ENCODE data around the gene TOP3A. TPM values are rescaled to one million over a fixed set of nuclear protein-coding genes. Genes with fewer than 3 reads are reported as not detected.

TOP3A gene
- total RNA-seq, 2 experiments from 2014 or later, result 52.4 to 53.0 TPM

DNA sequence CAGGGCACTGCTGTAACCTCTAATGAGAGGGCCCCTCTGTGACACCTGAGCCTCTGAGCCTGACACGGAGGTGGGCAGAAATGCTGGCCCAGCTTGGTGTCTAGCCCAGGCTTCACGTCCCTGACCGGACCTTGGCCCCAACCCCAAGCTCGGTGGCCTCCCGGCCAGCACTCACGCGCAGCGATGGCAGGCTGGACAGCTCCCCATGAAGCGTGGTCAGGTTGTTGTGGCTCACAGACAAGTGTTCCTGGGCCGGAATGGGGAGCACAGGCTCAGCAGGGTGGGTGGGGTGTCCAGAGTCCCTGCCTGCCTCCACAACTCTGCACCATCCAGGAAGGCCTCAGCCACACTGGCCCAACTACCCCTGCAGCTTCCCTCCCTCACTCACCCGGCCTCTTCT, 58.4 kb downstream of the TOP3A start:
- POLR2A ChIA-PET, result interaction anchor here (1.2 kb wide), 1 partner anchor 12 kb away, joined by 4 read pairs; no protein-coding TSS in a partner anchor
- intact Hi-C loops (cut with micrococcal nuclease), result no loop called here
- no peak for DNase-seq
- H3K4me3 Mint-ChIP-seq, result peak overlapping the region; percentile 20
- no peaks in the 10 kb centered on the region for H3K27me3 Mint-ChIP-seq
- peaks cover 31% of the 10 kb centered on the region for H3K4me1 Mint-ChIP-seq (ENCODE audit: low read depth)
- CTCF ChIA-PET, result no interaction called here
- no peaks in the 10 kb centered on the region for H3K9me3 Mint-ChIP-seq
- no peak overlapping the region for H3K27ac Mint-ChIP-seq
- H3K36me3 Mint-ChIP-seq, result peaks cover 24% of the 10 kb centered on the region

DNA sequence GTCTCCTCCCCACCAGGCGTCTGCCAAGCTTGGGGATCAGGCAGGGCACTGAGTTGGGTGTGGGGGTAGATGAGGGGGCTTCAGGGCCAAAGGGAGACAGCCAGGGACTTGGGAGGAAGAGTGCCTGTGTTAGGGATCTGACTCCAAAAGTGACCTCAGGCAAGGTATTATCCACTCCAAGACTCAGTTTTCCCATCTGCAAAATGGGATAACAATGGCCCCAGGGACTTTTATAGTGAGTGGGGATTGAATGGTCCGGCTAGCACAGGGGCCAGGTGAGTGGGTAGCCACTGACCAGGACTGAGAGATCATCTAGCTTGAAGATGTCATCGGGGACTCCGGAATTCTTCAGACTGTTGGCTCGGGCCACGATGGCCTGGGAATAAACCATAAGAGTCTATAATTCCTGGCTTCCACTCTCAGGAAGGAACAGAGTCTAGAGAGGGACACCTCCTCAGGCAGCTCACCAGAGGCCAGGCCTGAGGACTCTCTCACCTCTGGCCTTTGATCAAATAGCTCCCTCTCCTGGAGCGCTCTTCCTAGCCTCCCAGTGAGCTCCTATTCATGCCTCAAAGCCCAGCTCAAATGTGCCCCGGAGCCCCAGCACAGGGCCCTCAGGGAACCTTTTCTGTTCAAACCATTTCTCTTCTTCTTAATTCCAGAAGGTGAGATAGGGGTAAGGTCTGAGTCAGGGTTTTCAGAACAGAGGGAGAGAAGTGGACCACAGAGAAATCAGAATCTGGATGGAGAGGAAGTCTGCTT, 59.7 kb downstream of the TOP3A start:
- Mint-ChIP-seq H3K4me1 (ENCODE audit: low read depth) (peaks cover 25% of the 10 kb centered on the region), H3K9me3 (no peaks in the 10 kb centered on the region), H3K27me3 (no peaks in the 10 kb centered on the region), H3K4me3 (no peak overlapping the region), H3K27ac (no peak overlapping the region), H3K36me3 (peaks cover 28% of the 10 kb centered on the region)
- ChIA-PET POLR2A (no interaction called here), CTCF (no interaction called here)
- intact Hi-C loops (cut with micrococcal nuclease), result no loop called here
- no peak for DNase-seq

DNA sequence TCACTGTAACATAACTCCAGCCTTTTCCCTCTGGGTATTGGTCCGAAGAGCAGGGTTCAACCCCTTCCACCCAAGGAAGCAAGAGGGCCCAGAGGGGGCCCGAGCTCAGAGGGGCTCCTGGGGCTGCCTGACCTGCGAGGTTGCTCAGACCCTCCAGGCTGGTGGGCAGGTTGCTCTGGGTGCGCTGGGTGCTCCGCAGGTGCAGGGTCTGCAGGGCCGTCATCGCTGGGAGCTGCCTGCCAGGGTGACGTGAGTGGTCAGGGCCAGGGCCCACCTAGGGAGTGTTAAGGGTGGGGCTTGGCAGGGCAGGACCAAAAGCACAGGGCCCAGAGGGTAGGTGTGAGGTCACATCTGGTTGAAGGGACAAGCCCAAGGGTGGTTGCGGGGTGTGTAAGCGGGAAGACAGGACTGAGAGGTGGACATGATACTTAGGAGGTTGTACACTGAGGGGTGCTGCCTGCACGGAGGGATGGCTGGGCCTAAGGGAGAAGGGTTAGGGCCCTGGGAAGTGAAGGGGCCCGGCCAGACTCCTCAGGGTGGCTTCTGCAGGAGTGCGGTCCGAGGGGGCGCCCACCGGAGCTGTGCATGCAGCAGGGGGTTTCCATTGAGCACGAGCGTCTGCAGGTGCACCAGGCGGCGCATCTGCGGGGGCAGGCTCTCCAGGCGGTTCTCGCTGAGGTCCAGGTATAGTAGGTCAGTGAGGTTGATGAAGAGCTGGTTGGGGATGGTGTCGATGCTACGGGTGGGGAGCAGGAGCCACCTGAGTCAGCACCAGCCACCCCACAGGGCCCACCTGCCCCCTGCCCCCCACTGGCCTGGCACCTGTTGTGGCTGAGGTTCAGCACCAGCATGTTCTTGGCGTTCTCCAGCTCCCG, 60.6 kb downstream of the TOP3A start:
- Mint-ChIP-seq H3K4me1 (ENCODE audit: low read depth) (peaks cover 19% of the 10 kb centered on the region), H3K27ac (no peak overlapping the region), H3K4me3 (no peak overlapping the region), H3K36me3 (peaks cover 30% of the 10 kb centered on the region), H3K27me3 (no peaks in the 10 kb centered on the region), H3K9me3 (no peaks in the 10 kb centered on the region)
- CTCF ChIA-PET, result interaction anchor here (0.7 to 1.2 kb wide), 2 partner anchors 12 to 28 kb away, joined by 3 read pairs; no protein-coding TSS in a partner anchor
- intact Hi-C loops (cut with micrococcal nuclease), result no loop called here
- DNase-seq, result no peak
- POLR2A ChIA-PET, result no interaction called here

GRCh38 chr17:18253187-18253884, 61.5 kb downstream of the TOP3A start:
- no peaks in the 10 kb centered on the region for H3K27me3 Mint-ChIP-seq
- DNase-seq, result no peak
- POLR2A ChIA-PET, result no interaction called here
- peaks cover 36% of the 10 kb centered on the region for H3K36me3 Mint-ChIP-seq
- no peak overlapping the region for H3K27ac Mint-ChIP-seq
- H3K4me3 Mint-ChIP-seq, result no peak overlapping the region
- CTCF ChIA-PET, result interaction anchor here (0.7 to 1.2 kb wide), 2 partner anchors 13 to 27 kb away, joined by 3 read pairs; no protein-coding TSS in a partner anchor
- no peaks in the 10 kb centered on the region for H3K9me3 Mint-ChIP-seq
- H3K4me1 Mint-ChIP-seq (ENCODE audit: low read depth), result peaks cover 17% of the 10 kb centered on the region
- intact Hi-C loops (cut with micrococcal nuclease), result no loop called here

DNA sequence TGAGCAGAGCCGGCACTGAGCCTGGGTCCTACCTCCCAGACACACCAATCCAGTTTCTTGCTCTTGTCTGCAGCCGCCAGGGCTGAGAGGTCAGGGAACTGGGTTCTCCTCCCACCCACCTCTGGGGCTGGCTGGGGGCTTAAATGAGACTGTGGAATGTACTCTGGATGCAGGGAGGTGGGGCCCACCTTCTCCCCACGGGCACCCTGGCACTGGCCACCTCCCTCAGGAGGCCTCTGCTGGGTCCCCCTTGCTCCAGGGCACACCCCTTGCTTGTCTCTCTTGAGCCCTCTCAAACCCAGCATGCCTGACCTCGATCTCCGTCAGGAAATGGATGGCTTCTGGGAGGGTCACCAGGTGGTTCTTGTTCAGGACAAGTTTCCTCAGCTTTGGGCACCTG, 62.6 kb downstream of the TOP3A start:
- H3K27ac Mint-ChIP-seq, result no peak overlapping the region
- H3K4me1 Mint-ChIP-seq (ENCODE audit: low read depth), result peaks cover 11% of the 10 kb centered on the region
- ChIA-PET CTCF (no interaction called here), POLR2A (no interaction called here)
- H3K9me3 Mint-ChIP-seq, result no peaks in the 10 kb centered on the region
- intact Hi-C loops (cut with micrococcal nuclease), result no loop called here
- no peak for DNase-seq
- no peak overlapping the region for H3K4me3 Mint-ChIP-seq
- peaks cover 42% of the 10 kb centered on the region for H3K36me3 Mint-ChIP-seq
- H3K27me3 Mint-ChIP-seq, result no peaks in the 10 kb centered on the region

DNA sequence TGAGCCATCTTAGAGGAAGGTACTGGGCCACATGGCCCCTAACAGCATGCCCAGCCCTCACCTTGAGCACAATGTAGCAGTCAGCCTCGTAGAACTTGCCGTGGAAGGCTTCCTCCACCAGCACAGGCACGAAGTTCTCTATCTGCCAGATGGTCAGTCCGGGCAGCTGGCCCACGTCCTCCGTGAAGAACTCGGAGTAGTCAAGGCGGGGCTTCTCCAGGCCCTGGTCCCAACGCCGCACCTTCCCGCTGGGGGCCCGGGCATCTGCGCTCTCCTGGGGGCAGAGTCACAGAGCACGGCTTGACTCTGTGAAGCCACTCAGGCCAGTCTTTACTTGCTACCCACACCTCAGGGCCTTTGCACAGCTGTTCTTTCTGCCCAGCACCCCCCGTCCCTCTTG, 63.6 kb downstream of the TOP3A start:
- Mint-ChIP-seq H3K27me3 (no peaks in the 10 kb centered on the region), H3K36me3 (peaks cover 39% of the 10 kb centered on the region), H3K4me1 (ENCODE audit: low read depth) (peaks cover 4% of the 10 kb centered on the region), H3K4me3 (no peak overlapping the region), H3K9me3 (no peaks in the 10 kb centered on the region), H3K27ac (no peak overlapping the region)
- intact Hi-C loops (cut with micrococcal nuclease), result no loop called here
- CTCF ChIA-PET, result no interaction called here
- DNase-seq, result no peak
- POLR2A ChIA-PET, result no interaction called here

DNA sequence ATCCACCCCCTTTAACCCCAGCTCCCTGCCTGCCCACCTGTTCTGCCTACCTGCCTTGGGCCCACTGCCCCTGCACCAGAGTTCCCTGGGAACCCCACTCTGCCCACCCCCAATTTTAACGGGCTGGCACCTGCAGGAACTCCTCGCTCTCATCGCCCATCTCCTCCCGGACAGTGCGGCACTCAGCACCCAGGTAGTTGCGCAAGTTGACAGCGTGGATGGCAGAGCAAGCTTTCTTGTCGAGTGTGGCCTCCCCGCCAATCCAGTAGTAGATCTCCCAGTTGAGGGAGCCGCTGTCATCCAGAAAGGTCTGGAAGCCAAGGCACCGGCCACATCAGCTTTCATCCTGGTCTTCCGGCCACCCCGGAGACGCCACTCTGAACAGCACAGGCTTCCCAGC, 64.1 kb downstream of the TOP3A start:
- POLR2A ChIA-PET, result no interaction called here
- Mint-ChIP-seq H3K27me3 (no peaks in the 10 kb centered on the region), H3K36me3 (peaks cover 39% of the 10 kb centered on the region), H3K4me1 (ENCODE audit: low read depth) (no peaks in the 10 kb centered on the region), H3K27ac (no peak overlapping the region), H3K4me3 (no peak overlapping the region), H3K9me3 (no peaks in the 10 kb centered on the region)
- no peak for DNase-seq
- intact Hi-C loops (cut with micrococcal nuclease), result no loop called here
- CTCF ChIA-PET, result no interaction called here

DNA sequence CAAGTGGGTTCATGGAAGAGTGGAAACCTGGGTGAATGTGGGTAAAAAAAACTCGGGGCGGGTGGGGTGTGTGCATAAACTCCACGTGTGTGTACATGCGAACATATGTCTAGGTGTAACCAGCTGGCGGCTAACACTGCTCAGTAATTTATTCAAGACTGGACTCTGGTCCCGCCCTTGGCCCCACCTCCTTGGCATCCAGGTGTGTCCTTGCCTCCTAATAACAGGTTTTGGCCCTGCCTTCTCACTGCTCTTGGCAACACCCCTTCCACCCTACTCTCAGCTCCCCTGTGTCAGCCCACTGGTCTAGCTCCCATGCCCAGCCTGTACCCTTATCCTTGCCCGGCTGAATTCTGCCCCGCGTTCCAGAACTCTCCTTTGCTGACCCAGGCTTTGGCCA, 64.5 kb downstream of the TOP3A start:
- POLR2A ChIA-PET, result no interaction called here
- Mint-ChIP-seq H3K9me3 (no peaks in the 10 kb centered on the region), H3K4me1 (ENCODE audit: low read depth) (no peaks in the 10 kb centered on the region), H3K4me3 (no peak overlapping the region), H3K27ac (no peak overlapping the region), H3K36me3 (peaks cover 38% of the 10 kb centered on the region), H3K27me3 (no peaks in the 10 kb centered on the region)
- DNase-seq, result no peak
- CTCF ChIA-PET, result no interaction called here
- intact Hi-C loops (cut with micrococcal nuclease), result no loop called here

- H3K9me3 Mint-ChIP-seq, result no peaks in the 10 kb centered on the region
- no peak overlapping the region for H3K4me3 Mint-ChIP-seq
- intact Hi-C loops (cut with micrococcal nuclease), result no loop called here
- peaks cover 34% of the 10 kb centered on the region for H3K36me3 Mint-ChIP-seq
- POLR2A ChIA-PET, result no interaction called here
- CTCF ChIA-PET, result interaction anchor here (0.8 to 2.3 kb wide), 7 partner anchors 11 to 84 kb away, joined by 3 to 8 read pairs (median 4); no protein-coding TSS in a partner anchor
- no peak for DNase-seq
- no peak overlapping the region for H3K27ac Mint-ChIP-seq
- no peaks in the 10 kb centered on the region for H3K27me3 Mint-ChIP-seq
- H3K4me1 Mint-ChIP-seq (ENCODE audit: low read depth), result no peaks in the 10 kb centered on the region
Observed at GRCh38 chr17:18248811-18249210, 66.0 kb downstream of the TOP3A start.

- no peaks in the 10 kb centered on the region for H3K4me1 Mint-ChIP-seq (ENCODE audit: low read depth)
- H3K27ac Mint-ChIP-seq, result peak overlapping the region; percentile 38
- DNase-seq, result peak; percentile 78
- intact Hi-C loops (cut with micrococcal nuclease), result no loop called here
- peaks cover 30% of the 10 kb centered on the region for H3K36me3 Mint-ChIP-seq
- no peaks in the 10 kb centered on the region for H3K9me3 Mint-ChIP-seq
- POLR2A ChIA-PET, result interaction anchor here (0.9 kb wide), 1 partner anchor 13 kb away, joined by 3 read pairs; no protein-coding TSS in a partner anchor
- CTCF ChIA-PET, result interaction anchor here (0.8 to 2.3 kb wide), 8 partner anchors 10 to 84 kb away, joined by 3 to 8 read pairs (median 4); partner anchors contain the start of genes SMCR8 and TOP3A
- H3K4me3 Mint-ChIP-seq, result no peak overlapping the region
- H3K27me3 Mint-ChIP-seq, result no peaks in the 10 kb centered on the region
Observed at GRCh38 chr17:18248300-18248731, 66.5 kb downstream of the TOP3A start.

GRCh38 chr17:18247613-18248001, 67.2 kb downstream of the TOP3A start:
- ChIA-PET POLR2A (interaction anchor here (0.9 kb wide), 1 partner anchor 14 kb away, joined by 3 read pairs; no protein-coding TSS in a partner anchor), CTCF (interaction anchor here (1.0 to 2.3 kb wide), 5 partner anchors 12 to 67 kb away, joined by 3 to 8 read pairs (median 4); partner anchors contain the start of genes MIEF2, SMCR8 and TOP3A)
- no peak overlapping the region for H3K27ac Mint-ChIP-seq
- no peaks in the 10 kb centered on the region for H3K4me1 Mint-ChIP-seq (ENCODE audit: low read depth)
- no peaks in the 10 kb centered on the region for H3K9me3 Mint-ChIP-seq
- peaks cover 29% of the 10 kb centered on the region for H3K36me3 Mint-ChIP-seq
- H3K4me3 Mint-ChIP-seq, result no peak overlapping the region
- no peak for DNase-seq
- H3K27me3 Mint-ChIP-seq, result no peaks in the 10 kb centered on the region
- intact Hi-C loops (cut with micrococcal nuclease), result no loop called here

All from activated CD4-positive, alpha-beta memory T cell treated with anti-CD3 and anti-CD28 coated beads for 36 hours (primary cell).